ENCODE measurements around the gene ATF6. TPM values are rescaled to one million over a fixed set of nuclear protein-coding genes. Genes with fewer than 3 reads are reported as not detected.

Gene ATF6
- polyA plus RNA-seq, 2 of the 4 experiments (the other 2 are of a cell fraction): 8.6 to 28.0 TPM

DNA sequence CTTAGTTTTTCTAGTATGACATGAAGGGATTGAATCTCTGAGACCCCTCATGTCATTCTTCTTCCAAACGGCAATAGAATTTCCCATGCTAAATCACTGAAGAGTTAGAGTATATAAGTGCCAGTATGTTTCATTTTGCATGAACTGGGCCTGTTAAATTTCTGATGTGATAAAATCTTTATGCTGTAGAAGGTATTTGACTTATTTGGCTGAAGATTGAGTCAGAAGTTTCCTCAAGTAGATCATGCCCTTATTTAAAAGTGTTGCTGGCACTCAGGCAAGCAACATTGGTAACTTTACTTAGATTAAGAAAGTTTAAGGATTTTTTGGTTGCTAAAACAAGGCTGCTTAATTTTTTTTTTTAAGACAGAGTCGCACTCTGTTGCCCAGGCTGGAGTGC lies 13.3 kb downstream of the ATF6 start:
- no peaks in the 10 kb centered on the region for H3K9me3 ChIP-seq
- peaks cover 4% of the 10 kb centered on the region; the same call in 1 of the 3 replicates for H3K4me1 ChIP-seq
- no peak overlapping the region for H3K4me2 ChIP-seq
- ChIA-PET POLR2A (no interaction called here), CTCF (no interaction called here)
- no peak for TF ChIP-seq POLR2AphosphoS2 (conservative IDR thresholded peaks at IDR 0.05; ENCODE audit: low read length)
- no peak for TF ChIP-seq ZC3H11A (IDR thresholded peaks at IDR 0.05)
- no peak for TF ChIP-seq CEBPB (IDR thresholded peaks at IDR 0.05)
- TF ChIP-seq CHD2 (IDR thresholded peaks at IDR 0.05; ENCODE audit: low read length, partially characterized antibody): no peak
- no peak for TF ChIP-seq ZFP36 (IDR thresholded peaks at IDR 0.05; ENCODE audit: borderline replicate concordance, partially characterized antibody)
- TF ChIP-seq RFX5 (IDR thresholded peaks at IDR 0.05): no peak
- TF ChIP-seq, protein P1, sequence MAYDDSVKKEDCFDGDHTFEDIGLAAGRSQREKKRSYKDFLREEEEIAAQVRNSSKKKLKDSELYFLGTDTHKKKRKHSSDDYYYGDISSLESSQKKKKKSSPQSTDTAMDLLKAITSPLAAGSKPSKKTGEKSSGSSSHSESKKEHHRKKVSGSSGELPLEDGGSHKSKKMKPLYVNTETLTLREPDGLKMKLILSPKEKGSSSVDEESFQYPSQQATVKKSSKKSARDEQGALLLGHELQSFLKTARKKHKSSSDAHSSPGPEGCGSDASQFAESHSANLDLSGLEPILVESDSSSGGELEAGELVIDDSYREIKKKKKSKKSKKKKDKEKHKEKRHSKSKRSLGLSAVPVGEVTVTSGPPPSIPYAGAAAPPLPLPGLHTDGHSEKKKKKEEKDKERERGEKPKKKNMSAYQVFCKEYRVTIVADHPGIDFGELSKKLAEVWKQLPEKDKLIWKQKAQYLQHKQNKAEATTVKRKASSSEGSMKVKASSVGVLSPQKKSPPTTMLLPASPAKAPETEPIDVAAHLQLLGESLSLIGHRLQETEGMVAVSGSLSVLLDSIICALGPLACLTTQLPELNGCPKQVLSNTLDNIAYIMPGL (CRISPR knock-in tag; IDR thresholded peaks at IDR 0.05; ENCODE audit: borderline replicate concordance): no peak
- no peak for TF ChIP-seq HOXB5 (CRISPR knock-in tag; IDR thresholded peaks at IDR 0.05)
- TF ChIP-seq NPAS2 (CRISPR knock-in tag; IDR thresholded peaks at IDR 0.05; ENCODE audit: borderline replicate concordance): no peak
- no peak for TF ChIP-seq ZSCAN20 (CRISPR knock-in tag; IDR thresholded peaks at IDR 0.05)
- no peak for TF ChIP-seq FOSB (CRISPR knock-in tag; IDR thresholded peaks at IDR 0.05)
- TF ChIP-seq, protein P2, sequence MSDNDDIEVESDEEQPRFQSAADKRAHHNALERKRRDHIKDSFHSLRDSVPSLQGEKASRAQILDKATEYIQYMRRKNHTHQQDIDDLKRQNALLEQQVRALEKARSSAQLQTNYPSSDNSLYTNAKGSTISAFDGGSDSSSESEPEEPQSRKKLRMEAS (IDR thresholded peaks at IDR 0.05): no peak
- TF ChIP-seq, protein P3, sequence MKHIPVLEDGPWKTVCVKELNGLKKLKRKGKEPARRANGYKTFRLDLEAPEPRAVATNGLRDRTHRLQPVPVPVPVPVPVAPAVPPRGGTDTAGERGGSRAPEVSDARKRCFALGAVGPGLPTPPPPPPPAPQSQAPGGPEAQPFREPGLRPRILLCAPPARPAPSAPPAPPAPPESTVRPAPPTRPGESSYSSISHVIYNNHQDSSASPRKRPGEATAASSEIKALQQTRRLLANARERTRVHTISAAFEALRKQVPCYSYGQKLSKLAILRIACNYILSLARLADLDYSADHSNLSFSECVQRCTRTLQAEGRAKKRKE (CRISPR knock-in tag; IDR thresholded peaks at IDR 0.05; ENCODE audit: low read depth): no peak
- no peak for TF ChIP-seq RNF2 (IDR thresholded peaks at IDR 0.05; ENCODE audit: borderline replicate concordance, low read depth)
- no peak for TF ChIP-seq RAD21 (conservative IDR thresholded peaks at IDR 0.05 in 1 of 2, IDR thresholded peaks at IDR 0.05 in 1 of 2)
- no peak for FAIRE-seq
- no peak for ATAC-seq
- no peak overlapping the region for H3K27ac ChIP-seq
- DNase-seq (ENCODE audit: low read depth in 1 of 2, low spot score in 1 of 2): no peak
- WGBS (ENCODE audit: missing lambda C conversion rate): 86% methylated on average over 2 of the region's 2 CpGs
- H3K4me3 ChIP-seq: no peak overlapping the region

GRCh38 chr1:161781995-161782394 lies 15.9 kb downstream of the ATF6 start:
- Histone ChIP-seq H3K4me3 (no peak overlapping the region), H3K4me2 (no peak overlapping the region), H3K4me1 (peaks cover 4% of the 10 kb centered on the region; the same call in 1 of the 3 replicates), H3K27ac (no peak overlapping the region), H3K9me3 (no peaks in the 10 kb centered on the region)
- no peak for DNase-seq (ENCODE audit: low read depth in 1 of 2, low spot score in 1 of 2)
- FAIRE-seq: peak; percentile 28
- ChIA-PET POLR2A (no interaction called here), CTCF (interaction anchor here (3.3 kb wide), 1 partner anchor 11 kb away, joined by 19 read pairs; no protein-coding TSS in a partner anchor)
- no peak for ATAC-seq
- TF ChIP-seq NFE2L2 (conservative IDR thresholded peaks at IDR 0.05; ENCODE audit: low read length) (no peak), HDAC2 (IDR thresholded peaks at IDR 0.05) (no peak), SREBF2 (IDR thresholded peaks at IDR 0.05) (no peak), EHMT2 (IDR thresholded peaks at IDR 0.05; ENCODE audit: low read depth) (no peak), CHD2 (IDR thresholded peaks at IDR 0.05; ENCODE audit: low read length, partially characterized antibody) (no peak), POLR2A (IDR thresholded peaks at IDR 0.05; ENCODE audit: low read length) (no peak), RFX5 (IDR thresholded peaks at IDR 0.05) (no peak), HOXB13 (CRISPR knock-in tag; IDR thresholded peaks at IDR 0.05; ENCODE audit: low read depth) (no peak), JUNB (IDR thresholded peaks at IDR 0.05) (no peak), NPAS2 (CRISPR knock-in tag; IDR thresholded peaks at IDR 0.05; ENCODE audit: borderline replicate concordance) (no peak), TFCP2L1 (CRISPR knock-in tag; IDR thresholded peaks at IDR 0.05) (no peak)
- TF ChIP-seq, protein P4, sequence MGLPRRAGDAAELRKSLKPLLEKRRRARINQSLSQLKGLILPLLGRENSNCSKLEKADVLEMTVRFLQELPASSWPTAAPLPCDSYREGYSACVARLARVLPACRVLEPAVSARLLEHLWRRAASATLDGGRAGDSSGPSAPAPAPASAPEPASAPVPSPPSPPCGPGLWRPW (IDR thresholded peaks at IDR 0.05): no peak
